DND-41 (cell line): ENCODE data around the gene AFF2.

Experiments
- CTCF ChIP-seq: IDR thresholded peaks from 2 replicates; pipeline ENCODE4 v1.5.1; 2012; ENCODE audit warnings: borderline replicate concordance, low read length, moderate library complexity, mild to moderate bottlenecking; ENCODE audit not compliant: poor library complexity, severe bottlenecking; ENCODE audit errors: extremely low read depth
- EZH2 ChIP-seq: IDR thresholded peaks from 3 replicates; pipeline ENCODE4 v1.6.1; 2012; ENCODE audit warnings: borderline replicate concordance, low read depth, mild to moderate bottlenecking, moderate library complexity, low read length, inconsistent platforms; ENCODE audit not compliant: severe bottlenecking

GRCh38 chrX:148836741-148837140 lies 336.3 kb downstream of the AFF2 start:
- TF ChIP-seq EZH2 (no peak), CTCF (no peak)
